ENCODE data around the gene ZNF774.

The ZNF774 gene

DNA sequence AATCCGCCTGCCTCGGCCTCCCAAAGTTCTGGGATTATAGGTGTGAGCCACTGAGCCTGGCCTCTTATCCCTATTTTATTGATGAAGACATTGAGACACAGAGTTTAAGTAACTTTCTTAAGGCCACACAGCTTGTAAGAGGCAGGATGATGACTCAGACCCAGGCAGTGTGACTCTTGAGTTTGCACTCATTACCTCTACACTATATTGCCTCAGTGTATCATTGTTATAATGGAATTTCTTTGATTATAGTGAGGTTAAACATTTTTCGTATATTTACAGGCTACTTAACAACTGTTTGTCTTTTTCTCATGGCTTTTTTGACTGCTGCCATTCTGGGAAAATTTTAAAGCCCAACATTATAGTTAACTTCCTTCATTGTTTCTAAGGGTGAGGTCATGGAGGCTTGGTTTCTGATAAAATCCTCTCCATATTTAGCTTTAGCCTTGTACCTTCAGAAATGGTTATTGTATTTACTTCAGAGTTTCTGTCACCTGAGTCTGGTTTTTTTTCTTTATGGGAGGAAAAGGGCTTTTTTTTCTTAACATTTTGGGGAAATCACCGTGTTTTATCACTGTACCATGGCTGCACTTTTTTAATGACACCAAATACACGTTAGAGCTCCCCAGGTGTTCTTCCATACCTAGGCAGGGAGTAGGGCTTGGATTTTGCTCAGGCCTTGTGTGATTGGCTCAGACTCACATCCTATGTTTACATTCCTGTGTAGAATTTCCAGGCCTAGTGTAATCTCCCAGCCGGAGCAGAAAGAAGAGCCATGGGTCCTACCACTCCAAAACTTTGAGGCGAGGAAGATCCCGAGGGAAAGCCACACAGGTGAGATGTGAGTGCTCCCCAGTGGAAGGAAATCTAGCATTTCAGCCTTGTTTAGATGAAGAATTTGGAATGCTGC is 6.3 kb downstream of the ZNF774 start:
- H3K27ac ChIP-seq = no peak overlapping the region
- TF ChIP-seq, protein P1, sequence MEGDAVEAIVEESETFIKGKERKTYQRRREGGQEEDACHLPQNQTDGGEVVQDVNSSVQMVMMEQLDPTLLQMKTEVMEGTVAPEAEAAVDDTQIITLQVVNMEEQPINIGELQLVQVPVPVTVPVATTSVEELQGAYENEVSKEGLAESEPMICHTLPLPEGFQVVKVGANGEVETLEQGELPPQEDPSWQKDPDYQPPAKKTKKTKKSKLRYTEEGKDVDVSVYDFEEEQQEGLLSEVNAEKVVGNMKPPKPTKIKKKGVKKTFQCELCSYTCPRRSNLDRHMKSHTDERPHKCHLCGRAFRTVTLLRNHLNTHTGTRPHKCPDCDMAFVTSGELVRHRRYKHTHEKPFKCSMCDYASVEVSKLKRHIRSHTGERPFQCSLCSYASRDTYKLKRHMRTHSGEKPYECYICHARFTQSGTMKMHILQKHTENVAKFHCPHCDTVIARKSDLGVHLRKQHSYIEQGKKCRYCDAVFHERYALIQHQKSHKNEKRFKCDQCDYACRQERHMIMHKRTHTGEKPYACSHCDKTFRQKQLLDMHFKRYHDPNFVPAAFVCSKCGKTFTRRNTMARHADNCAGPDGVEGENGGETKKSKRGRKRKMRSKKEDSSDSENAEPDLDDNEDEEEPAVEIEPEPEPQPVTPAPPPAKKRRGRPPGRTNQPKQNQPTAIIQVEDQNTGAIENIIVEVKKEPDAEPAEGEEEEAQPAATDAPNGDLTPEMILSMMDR (IDR thresholded peaks at IDR 0.05) = no peak
- TF ChIP-seq ZFX (IDR thresholded peaks at IDR 0.05; ENCODE audit: borderline replicate concordance) = no peak

DNA sequence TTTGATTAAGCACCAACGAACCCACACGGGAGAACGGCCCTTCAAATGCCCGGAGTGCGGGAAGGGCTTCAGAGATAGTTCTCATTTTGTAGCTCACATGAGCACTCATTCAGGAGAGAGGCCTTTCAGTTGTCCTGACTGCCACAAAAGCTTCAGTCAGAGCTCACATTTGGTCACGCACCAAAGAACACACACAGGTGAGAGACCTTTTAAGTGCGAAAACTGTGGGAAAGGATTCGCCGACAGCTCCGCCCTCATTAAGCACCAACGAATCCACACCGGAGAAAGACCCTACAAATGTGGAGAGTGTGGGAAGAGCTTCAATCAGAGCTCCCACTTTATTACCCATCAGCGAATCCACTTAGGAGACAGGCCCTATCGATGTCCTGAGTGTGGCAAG is 8.7 kb downstream of the ZNF774 start:
- H3K27ac ChIP-seq = no peak overlapping the region
- TF ChIP-seq, protein P1 (IDR thresholded peaks at IDR 0.05) = no peak
- TF ChIP-seq ZFX (IDR thresholded peaks at IDR 0.05; ENCODE audit: borderline replicate concordance) = no peak

DNA sequence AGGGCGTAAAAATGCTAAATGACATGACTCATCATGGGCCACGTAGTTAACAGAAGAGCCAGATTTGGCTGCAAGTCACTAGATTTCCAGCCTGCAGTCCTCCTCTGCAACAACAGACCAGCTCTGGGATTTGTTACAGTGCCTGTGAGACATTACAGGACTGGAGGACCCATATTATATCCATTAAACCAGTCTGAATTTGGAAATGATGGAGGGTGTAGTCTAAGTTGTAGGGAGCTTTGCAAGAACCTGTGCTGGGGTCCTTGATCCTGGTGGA is 10.8 kb downstream of the ZNF774 start:
- no peak for TF ChIP-seq ZFX (IDR thresholded peaks at IDR 0.05; ENCODE audit: borderline replicate concordance)
- TF ChIP-seq, protein P1 (IDR thresholded peaks at IDR 0.05) = no peak
- no peak overlapping the region for H3K27ac ChIP-seq

DNA sequence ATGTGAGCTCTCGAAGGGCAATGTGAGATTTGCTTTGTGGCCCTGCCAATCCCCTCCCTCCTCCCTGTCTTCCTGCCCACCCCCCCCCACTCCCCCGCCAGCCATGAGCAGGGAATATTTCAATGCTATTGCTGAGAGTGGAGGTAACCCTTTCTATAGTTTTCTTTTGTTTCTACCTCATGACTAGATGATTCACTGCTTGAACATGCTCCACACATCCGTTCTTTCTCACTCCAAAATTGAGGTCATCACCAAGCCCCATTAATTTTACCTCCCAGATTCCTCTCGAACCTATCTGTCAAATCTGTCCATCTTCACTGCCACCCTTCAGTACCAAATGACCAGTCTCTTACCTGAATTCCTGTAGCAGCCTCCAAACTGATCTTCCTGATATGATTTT is 12.2 kb downstream of the ZNF774 start:
- TF ChIP-seq ZFX (IDR thresholded peaks at IDR 0.05; ENCODE audit: borderline replicate concordance) = no peak
- TF ChIP-seq, protein P1 (IDR thresholded peaks at IDR 0.05) = no peak
- no peak overlapping the region for H3K27ac ChIP-seq

DNA sequence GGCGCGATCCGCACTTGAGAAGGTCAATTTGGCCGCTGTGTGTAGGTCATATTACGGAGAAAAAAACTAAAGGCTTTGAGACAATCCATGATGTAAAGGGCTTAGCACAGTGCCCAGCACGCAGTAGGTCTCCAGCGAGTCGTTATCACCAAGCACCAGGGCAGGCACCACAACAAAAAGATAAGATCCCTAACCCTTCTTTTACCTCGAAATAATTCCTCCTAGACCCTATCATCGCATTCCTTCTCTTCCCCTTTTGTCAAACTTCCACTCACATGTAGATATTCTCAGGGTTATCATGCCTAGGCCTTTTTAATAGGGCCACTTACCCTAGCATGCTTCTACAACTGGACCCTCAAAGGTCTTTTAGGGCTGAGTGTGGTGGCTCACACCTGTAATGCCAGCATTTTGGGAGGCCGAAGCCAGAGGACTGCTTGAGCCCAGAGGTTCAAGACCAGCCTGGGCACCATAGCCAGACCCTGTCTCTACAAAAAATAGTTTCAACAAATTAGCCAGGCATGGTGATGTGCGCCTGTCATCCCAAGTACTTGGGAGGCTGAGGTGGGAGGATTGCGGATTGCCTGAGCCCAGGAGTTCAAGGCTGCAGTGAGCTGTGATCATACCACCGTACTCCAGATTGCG is 13.5 kb downstream of the ZNF774 start:
- no peak overlapping the region for H3K27ac ChIP-seq
- TF ChIP-seq, protein P1 (IDR thresholded peaks at IDR 0.05) = no peak
- TF ChIP-seq ZFX (IDR thresholded peaks at IDR 0.05; ENCODE audit: borderline replicate concordance) = no peak

DNA sequence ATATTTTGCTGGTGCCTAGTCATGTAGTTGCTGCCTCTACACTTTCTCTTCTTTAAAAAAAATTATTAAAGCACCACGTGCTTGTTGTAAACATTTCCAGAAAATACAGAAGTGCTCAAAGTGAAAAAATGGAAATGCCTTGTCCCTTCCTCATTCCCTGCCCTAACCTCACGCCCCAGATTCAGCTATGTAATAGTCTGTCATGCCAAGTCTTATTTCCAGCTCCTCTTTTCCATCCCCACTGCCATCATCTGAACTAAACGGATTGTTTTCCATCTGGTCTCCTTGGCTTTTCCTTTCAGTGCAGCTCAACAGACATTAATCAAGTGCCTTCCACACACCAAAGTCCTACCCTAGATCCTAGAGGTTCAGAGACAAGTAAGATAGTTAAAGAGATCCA is 15.5 kb downstream of the ZNF774 start:
- no peak overlapping the region for H3K27ac ChIP-seq
- TF ChIP-seq, protein P1 (IDR thresholded peaks at IDR 0.05) = no peak
- TF ChIP-seq ZFX (IDR thresholded peaks at IDR 0.05; ENCODE audit: borderline replicate concordance) = no peak

DNA sequence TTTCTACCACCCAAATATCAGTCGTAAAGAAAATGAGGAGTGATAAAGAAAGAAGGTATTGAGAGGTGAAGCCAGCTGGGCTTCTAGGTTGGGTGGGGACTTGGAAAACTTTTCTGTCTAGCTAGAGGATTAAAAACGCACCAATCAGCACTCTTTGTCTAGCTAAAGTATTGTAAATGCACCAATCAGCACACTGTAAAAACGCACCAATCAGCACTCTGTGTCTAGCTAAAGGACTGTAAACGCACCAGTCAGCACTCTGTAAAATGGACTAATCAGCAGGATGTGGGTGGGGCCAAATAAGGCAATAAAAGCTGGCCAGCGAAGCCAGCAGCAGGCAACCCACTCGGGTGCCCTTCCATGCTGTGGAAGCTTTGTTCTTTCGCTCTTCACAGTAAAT is 23.0 kb downstream of the ZNF774 start:
- TF ChIP-seq ZFX (IDR thresholded peaks at IDR 0.05; ENCODE audit: borderline replicate concordance) = no peak
- TF ChIP-seq, protein P1 (IDR thresholded peaks at IDR 0.05) = no peak
- H3K27ac ChIP-seq = no peak overlapping the region
